ENCODE data around the gene HOXA11. TPM values are rescaled to one million over a fixed set of nuclear protein-coding genes. Genes with fewer than 3 reads are reported as not detected.

Gene HOXA11
- total RNA-seq, 2 experiments from 2014 or later: not detected

- intact Hi-C loops (cut with micrococcal nuclease; ENCODE audit: unreplicated experiment): no loop called here
- no peaks in the 10 kb centered on the region for H3K79me2 ChIP-seq (ENCODE audit: insufficient read depth, low read depth, low read length)
- no peaks in the 10 kb centered on the region for H3K9me2 ChIP-seq (ENCODE audit: insufficient read depth, low read length)
- H3K27ac ChIP-seq (ENCODE audit: low read depth, low read length, poor library complexity, severe bottlenecking): no peak overlapping the region
- BruUV-seq (replicated peaks): no TSS peak
- TF ChIP-seq EZH2phosphoT487 (IDR thresholded peaks at IDR 0.05; ENCODE audit: borderline replicate concordance, low read depth, low read length) (no peak), CTCF (conservative IDR thresholded peaks at IDR 0.05; ENCODE audit: low read length) (no peak)
- ChIA-PET CTCF (ENCODE audit: unreplicated experiment) (no interaction called here), POLR2A (no interaction called here)
- H4K20me1 ChIP-seq (ENCODE audit: insufficient read depth, low read length): no peaks in the 10 kb centered on the region
- no peak overlapping the region for H3K4me3 ChIP-seq (ENCODE audit: low read depth, low read length, poor library complexity, severe bottlenecking)
- no peak for DNase-seq (ENCODE audit: low spot score)
- H3K36me3 ChIP-seq (ENCODE audit: insufficient read depth, low read length): no peaks in the 10 kb centered on the region
- peaks cover 17% of the 10 kb centered on the region for H3K4me1 ChIP-seq (ENCODE audit: insufficient read depth, low read length, poor library complexity, severe bottlenecking)
- H3K9me3 ChIP-seq (ENCODE audit: low read length): no peaks in the 10 kb centered on the region
- no peak overlapping the region for H3K4me2 ChIP-seq (ENCODE audit: low read length)
- H2AFZ ChIP-seq (ENCODE audit: low read length): no peak overlapping the region
These were observed 19.0 kb upstream of the HOXA11 start for GRCh38 chr7:27203964-27204594.

- no peak for TF ChIP-seq CTCF (conservative IDR thresholded peaks at IDR 0.05; ENCODE audit: low read length)
- TF ChIP-seq EZH2phosphoT487 (IDR thresholded peaks at IDR 0.05; ENCODE audit: borderline replicate concordance, low read depth, low read length): no peak
- Histone ChIP-seq H3K4me2 (ENCODE audit: low read length) (no peak overlapping the region), H3K79me2 (ENCODE audit: insufficient read depth, low read depth, low read length) (no peaks in the 10 kb centered on the region), H2AFZ (ENCODE audit: low read length) (no peak overlapping the region), H3K27ac (ENCODE audit: low read depth, low read length, poor library complexity, severe bottlenecking) (no peak overlapping the region), H3K9me2 (ENCODE audit: insufficient read depth, low read length) (no peaks in the 10 kb centered on the region), H4K20me1 (ENCODE audit: insufficient read depth, low read length) (no peaks in the 10 kb centered on the region), H3K4me1 (ENCODE audit: insufficient read depth, low read length, poor library complexity, severe bottlenecking) (peaks cover 17% of the 10 kb centered on the region), H3K36me3 (ENCODE audit: insufficient read depth, low read length) (no peaks in the 10 kb centered on the region), H3K4me3 (ENCODE audit: low read depth, low read length, poor library complexity, severe bottlenecking) (no peak overlapping the region), H3K9me3 (ENCODE audit: low read length) (no peaks in the 10 kb centered on the region)
- BruUV-seq (replicated peaks): no TSS peak
- intact Hi-C loops (cut with micrococcal nuclease; ENCODE audit: unreplicated experiment): no loop called here
- ChIA-PET CTCF (ENCODE audit: unreplicated experiment) (no interaction called here), POLR2A (no interaction called here)
- no peak for DNase-seq (ENCODE audit: low spot score)
These were observed 18.4 kb upstream of the HOXA11 start for GRCh38 chr7:27203365-27203953.

GRCh38 chr7:27202862-27203134 is 17.8 kb upstream of the HOXA11 start:
- POLR2A ChIA-PET: no interaction called here
- Histone ChIP-seq H2AFZ (ENCODE audit: low read length) (no peak overlapping the region), H3K79me2 (ENCODE audit: insufficient read depth, low read depth, low read length) (no peaks in the 10 kb centered on the region), H3K9me2 (ENCODE audit: insufficient read depth, low read length) (no peaks in the 10 kb centered on the region), H3K4me3 (ENCODE audit: low read depth, low read length, poor library complexity, severe bottlenecking) (no peak overlapping the region), H3K9me3 (ENCODE audit: low read length) (no peaks in the 10 kb centered on the region), H4K20me1 (ENCODE audit: insufficient read depth, low read length) (no peaks in the 10 kb centered on the region), H3K27ac (ENCODE audit: low read depth, low read length, poor library complexity, severe bottlenecking) (no peak overlapping the region), H3K36me3 (ENCODE audit: insufficient read depth, low read length) (no peaks in the 10 kb centered on the region), H3K4me1 (ENCODE audit: insufficient read depth, low read length, poor library complexity, severe bottlenecking) (peaks cover 17% of the 10 kb centered on the region), H3K4me2 (ENCODE audit: low read length) (no peak overlapping the region)
- DNase-seq (ENCODE audit: low spot score): no peak
- intact Hi-C loops (cut with micrococcal nuclease; ENCODE audit: unreplicated experiment): no loop called here
- BruUV-seq (replicated peaks): no TSS peak
- TF ChIP-seq EZH2phosphoT487 (IDR thresholded peaks at IDR 0.05; ENCODE audit: borderline replicate concordance, low read depth, low read length) (no peak), CTCF (conservative IDR thresholded peaks at IDR 0.05; ENCODE audit: low read length) (no peak)
- CTCF ChIA-PET (ENCODE audit: unreplicated experiment): no interaction called here

All from OCI-LY7 (cell line).